Measurements from ENCODE around the gene PSD4. TPM values are rescaled to one million over a fixed set of nuclear protein-coding genes. Genes with fewer than 3 reads are reported as not detected.

PSD4 gene
- total RNA-seq, 2 donors from 2014 or later: 5.2 to 13.3 TPM

DNA sequence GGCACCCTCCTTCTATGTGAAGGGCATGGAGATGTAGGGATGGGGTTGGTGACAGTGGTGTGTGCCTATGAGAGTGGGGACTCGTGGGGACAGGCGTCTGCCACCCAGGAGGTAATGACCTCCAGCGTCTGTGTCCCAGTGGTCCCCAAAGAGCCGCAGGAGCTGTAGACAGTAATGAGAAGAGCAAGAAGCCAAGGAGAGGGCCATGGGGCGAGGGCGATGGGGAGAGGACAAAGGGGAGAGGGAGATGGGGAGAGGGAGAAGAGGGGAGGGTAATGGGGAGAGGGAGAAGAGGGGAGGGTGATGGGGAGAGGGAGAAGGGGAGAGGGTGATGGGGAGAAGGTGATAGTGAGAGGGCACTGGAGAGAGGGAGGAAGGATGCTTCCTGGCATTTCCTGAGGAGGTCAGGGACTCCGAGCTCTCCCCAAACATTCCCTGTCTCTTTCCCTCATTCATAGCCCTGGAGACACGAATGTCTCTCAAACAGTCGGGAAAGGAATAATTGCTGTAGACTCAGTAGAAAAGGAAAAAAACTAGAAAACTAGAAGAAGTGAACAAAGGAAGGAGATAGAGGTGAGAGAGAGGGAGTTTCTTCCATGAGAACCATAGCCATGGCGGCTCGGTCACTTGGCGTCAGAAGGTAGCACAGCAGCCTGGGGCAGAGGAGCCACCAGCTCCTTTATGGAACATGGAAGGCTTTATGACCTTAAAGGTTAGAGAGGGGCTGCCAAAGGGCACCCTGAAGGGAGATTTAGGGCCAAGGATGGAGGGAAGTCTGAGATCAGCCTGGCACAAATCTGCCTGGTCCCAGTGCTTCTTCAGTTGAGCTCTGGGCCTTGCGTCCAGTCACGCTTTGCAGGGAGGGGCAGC, 39.5 kb downstream of the PSD4 start:
- Histone ChIP-seq H3K4me1 (ENCODE audit: control insufficient read depth, insufficient read depth, low read length) (peaks cover 8% of the 10 kb centered on the region), H3K4me3 (ENCODE audit: low read length) (no peak overlapping the region), H3K9ac (ENCODE audit: extremely low read depth, low read length, poor library complexity, severe bottlenecking) (no peak overlapping the region), H3K36me3 (ENCODE audit: control insufficient read depth, insufficient read depth, low read length) (no peaks in the 10 kb centered on the region), H3K9me3 (ENCODE audit: control insufficient read depth, low read length) (no peaks in the 10 kb centered on the region), H3K27ac (ENCODE audit: low read depth, low read length) (no peak overlapping the region), H3K27me3 (ENCODE audit: control insufficient read depth, insufficient read depth, low read length, poor library complexity, severe bottlenecking) (peaks cover 5% of the 10 kb centered on the region)
- peaks cover 1% of the 10 kb centered on the region for H3K27me3 Mint-ChIP-seq (ENCODE audit: insufficient read depth)
- no peaks in the 10 kb centered on the region for H3K36me3 Mint-ChIP-seq (ENCODE audit: low read depth)
- TF ChIP-seq, protein P1, sequence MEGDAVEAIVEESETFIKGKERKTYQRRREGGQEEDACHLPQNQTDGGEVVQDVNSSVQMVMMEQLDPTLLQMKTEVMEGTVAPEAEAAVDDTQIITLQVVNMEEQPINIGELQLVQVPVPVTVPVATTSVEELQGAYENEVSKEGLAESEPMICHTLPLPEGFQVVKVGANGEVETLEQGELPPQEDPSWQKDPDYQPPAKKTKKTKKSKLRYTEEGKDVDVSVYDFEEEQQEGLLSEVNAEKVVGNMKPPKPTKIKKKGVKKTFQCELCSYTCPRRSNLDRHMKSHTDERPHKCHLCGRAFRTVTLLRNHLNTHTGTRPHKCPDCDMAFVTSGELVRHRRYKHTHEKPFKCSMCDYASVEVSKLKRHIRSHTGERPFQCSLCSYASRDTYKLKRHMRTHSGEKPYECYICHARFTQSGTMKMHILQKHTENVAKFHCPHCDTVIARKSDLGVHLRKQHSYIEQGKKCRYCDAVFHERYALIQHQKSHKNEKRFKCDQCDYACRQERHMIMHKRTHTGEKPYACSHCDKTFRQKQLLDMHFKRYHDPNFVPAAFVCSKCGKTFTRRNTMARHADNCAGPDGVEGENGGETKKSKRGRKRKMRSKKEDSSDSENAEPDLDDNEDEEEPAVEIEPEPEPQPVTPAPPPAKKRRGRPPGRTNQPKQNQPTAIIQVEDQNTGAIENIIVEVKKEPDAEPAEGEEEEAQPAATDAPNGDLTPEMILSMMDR (conservative IDR thresholded peaks at IDR 0.05): no peak
- DNase-seq: peak; percentile 36
- peaks cover 22% of the 10 kb centered on the region for H3K4me1 Mint-ChIP-seq
- no peak overlapping the region for H3K4me3 Mint-ChIP-seq
- H3K9me3 Mint-ChIP-seq: no peaks in the 10 kb centered on the region
- no peak overlapping the region for H3K27ac Mint-ChIP-seq
- WGBS, 2 experiments (ENCODE audit: insufficient coverage in 1 of 2, insufficient read length in 1 of 2): 91% methylated on average over 6 to 14 of the region's 14 CpGs

DNA sequence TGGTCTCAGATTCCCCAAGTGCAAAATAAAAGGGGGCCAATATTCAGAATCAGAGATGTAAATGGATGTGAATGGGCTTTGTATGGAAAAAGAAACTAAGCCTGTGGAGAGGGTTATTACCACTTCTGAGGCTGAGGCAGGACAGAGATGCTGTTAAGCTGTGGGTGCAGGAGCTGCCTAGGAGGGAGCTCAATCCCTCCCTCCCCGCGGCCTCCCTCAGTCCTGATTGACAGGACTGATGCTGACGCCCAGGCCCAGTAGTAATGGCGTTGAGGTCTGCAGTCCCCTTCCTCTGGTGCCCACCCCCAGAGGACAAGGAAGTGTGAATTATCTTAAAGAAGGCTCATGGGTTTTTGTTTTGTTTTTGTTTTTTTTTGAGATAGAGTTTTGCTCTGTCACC, 40.4 kb downstream of the PSD4 start:
- Histone ChIP-seq H3K4me1 (ENCODE audit: control insufficient read depth, insufficient read depth, low read length) (peaks cover 10% of the 10 kb centered on the region), H3K27ac (ENCODE audit: low read depth, low read length) (no peak overlapping the region), H3K9ac (ENCODE audit: extremely low read depth, low read length, poor library complexity, severe bottlenecking) (no peak overlapping the region), H3K9me3 (ENCODE audit: control insufficient read depth, low read length) (no peaks in the 10 kb centered on the region), H3K36me3 (ENCODE audit: control insufficient read depth, insufficient read depth, low read length) (no peaks in the 10 kb centered on the region), H3K27me3 (ENCODE audit: control insufficient read depth, insufficient read depth, low read length, poor library complexity, severe bottlenecking) (no peaks in the 10 kb centered on the region), H3K4me3 (ENCODE audit: low read length) (no peak overlapping the region)
- WGBS, 2 experiments (ENCODE audit: insufficient coverage in 1 of 2, insufficient read length in 1 of 2): 20 to 65% methylated on average over 1 to 4 of the region's 4 CpGs
- H3K4me1 Mint-ChIP-seq: peaks cover 30% of the 10 kb centered on the region
- H3K9me3 Mint-ChIP-seq: no peaks in the 10 kb centered on the region
- no peak overlapping the region for H3K4me3 Mint-ChIP-seq
- H3K27me3 Mint-ChIP-seq (ENCODE audit: insufficient read depth): no peaks in the 10 kb centered on the region
- no peak overlapping the region for H3K27ac Mint-ChIP-seq
- DNase-seq: peak; percentile 42
- no peaks in the 10 kb centered on the region for H3K36me3 Mint-ChIP-seq (ENCODE audit: low read depth)
- TF ChIP-seq, protein P1 (conservative IDR thresholded peaks at IDR 0.05): no peak

DNA sequence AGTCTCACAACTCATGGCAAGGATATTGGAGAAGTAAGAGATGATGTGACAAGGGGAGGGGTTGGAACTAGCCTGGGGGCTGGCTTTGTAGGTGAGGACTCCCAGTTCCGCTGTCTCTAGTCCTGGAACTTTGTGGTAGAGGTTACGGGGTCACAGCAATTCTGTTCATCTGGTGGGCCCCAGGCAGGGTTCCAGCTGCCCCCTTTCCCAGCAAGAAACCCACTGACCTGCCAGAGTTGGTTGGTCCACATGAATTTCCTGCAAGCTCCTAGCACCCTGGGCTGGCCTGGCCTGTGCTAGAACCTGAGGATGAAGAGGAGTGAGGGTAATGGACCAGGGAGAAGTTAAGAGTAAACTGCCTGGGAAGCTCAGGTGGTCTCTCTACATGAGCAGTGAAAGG, 41.3 kb downstream of the PSD4 start:
- Histone ChIP-seq H3K27ac (ENCODE audit: low read depth, low read length) (no peak overlapping the region), H3K9me3 (ENCODE audit: control insufficient read depth, low read length) (no peaks in the 10 kb centered on the region), H3K9ac (ENCODE audit: extremely low read depth, low read length, poor library complexity, severe bottlenecking) (no peak overlapping the region), H3K27me3 (ENCODE audit: control insufficient read depth, insufficient read depth, low read length, poor library complexity, severe bottlenecking) (no peaks in the 10 kb centered on the region), H3K4me3 (ENCODE audit: low read length) (no peak overlapping the region), H3K4me1 (ENCODE audit: control insufficient read depth, insufficient read depth, low read length) (peaks cover 11% of the 10 kb centered on the region), H3K36me3 (ENCODE audit: control insufficient read depth, insufficient read depth, low read length) (no peaks in the 10 kb centered on the region)
- DNase-seq: no peak
- peaks cover 33% of the 10 kb centered on the region for H3K4me1 Mint-ChIP-seq
- no peaks in the 10 kb centered on the region for H3K36me3 Mint-ChIP-seq (ENCODE audit: low read depth)
- H3K27ac Mint-ChIP-seq: no peak overlapping the region
- no peaks in the 10 kb centered on the region for H3K9me3 Mint-ChIP-seq
- WGBS, 2 experiments (ENCODE audit: insufficient coverage in 1 of 2, insufficient read length in 1 of 2): 93% methylated on average over 2 of the region's 2 CpGs; no CpG with 5 or more reads in 1 of the 2 experiments
- no peaks in the 10 kb centered on the region for H3K27me3 Mint-ChIP-seq (ENCODE audit: insufficient read depth)
- TF ChIP-seq, protein P1 (conservative IDR thresholded peaks at IDR 0.05): no peak
- no peak overlapping the region for H3K4me3 Mint-ChIP-seq
